Thymus (tissue), 11 donors: ENCODE data around the gene DLL1. TPM values are rescaled to one million over a fixed set of nuclear protein-coding genes. Genes with fewer than 3 reads are reported as not detected.

Experiments used
- DNase-seq, 9 donors: peaks; one replicate each; pipeline ENCODE4 v3.0.0-alpha.2; 2013; ENCODE audit warnings: low spot score in 9 of 9, low read depth in 6 of 9, missing footprints in 1 of 9
- H3K27ac ChIP-seq, 2 donors: one replicate each; pipeline ENCODE4 v1.5.1; 2013; ENCODE audit warnings: control low read depth in 1 of 2, low read depth in 1 of 2, low read length in 1 of 2, mild to moderate bottlenecking in 1 of 2, moderate library complexity in 1 of 2
- H3K27me3 ChIP-seq, 2 donors: one replicate each; pipeline ENCODE4 v1.5.1; 2013; ENCODE audit warnings: low read length in 1 of 2; ENCODE audit not compliant: control insufficient read depth in 2 of 2, insufficient read depth in 1 of 2
- H3K36me3 ChIP-seq, 2 donors: one replicate each; pipeline ENCODE4 v1.5.1; 2013; ENCODE audit warnings: low read length in 1 of 2, mild to moderate bottlenecking in 1 of 2, moderate library complexity in 1 of 2; ENCODE audit not compliant: control insufficient read depth in 2 of 2, insufficient read depth in 2 of 2
- H3K4me1 ChIP-seq, 2 donors: one replicate each; pipeline ENCODE4 v1.5.1; 2013; ENCODE audit warnings: low read length in 2 of 2; ENCODE audit not compliant: control insufficient read depth in 2 of 2, insufficient read depth in 2 of 2
- H3K4me3 ChIP-seq, 2 donors: one replicate each; pipeline ENCODE4 v1.5.1; 2013; ENCODE audit warnings: low read length in 2 of 2, control low read depth in 1 of 2, mild to moderate bottlenecking in 1 of 2
- H3K9me3 ChIP-seq, 2 donors: one replicate each; pipeline ENCODE4 v1.5.1; 2013; ENCODE audit warnings: low read length in 1 of 2, mild to moderate bottlenecking in 1 of 2; ENCODE audit not compliant: control insufficient read depth in 2 of 2, insufficient read depth in 1 of 2
- WGBS: extraction: QIAGEN DNeasy Blood & Tissue Kit; methylation state at CpG from one replicate; pipeline ENCODE4 v1.1.7; 2013; 5-methylcytosine and 5-hydroxymethylcytosine counted together
- polyA plus RNA-seq: library from polyadenylated mRNA; stranded (reverse); fragments of 200-250 nt; gene quantifications from one replicate; pipeline ENCODE4 v1.2.3, GENCODE V29; 2013
- total RNA-seq: library from RNA; stranded (reverse); fragments of 120-200 nt; gene quantifications from one replicate; pipeline ENCODE4 v1.2.4, GENCODE V29; 2013
- donor health status: healthy.

The DLL1 gene
- total and polyA plus RNA-seq, 2 donors, result 1.6 to 5.7 TPM

DNA sequence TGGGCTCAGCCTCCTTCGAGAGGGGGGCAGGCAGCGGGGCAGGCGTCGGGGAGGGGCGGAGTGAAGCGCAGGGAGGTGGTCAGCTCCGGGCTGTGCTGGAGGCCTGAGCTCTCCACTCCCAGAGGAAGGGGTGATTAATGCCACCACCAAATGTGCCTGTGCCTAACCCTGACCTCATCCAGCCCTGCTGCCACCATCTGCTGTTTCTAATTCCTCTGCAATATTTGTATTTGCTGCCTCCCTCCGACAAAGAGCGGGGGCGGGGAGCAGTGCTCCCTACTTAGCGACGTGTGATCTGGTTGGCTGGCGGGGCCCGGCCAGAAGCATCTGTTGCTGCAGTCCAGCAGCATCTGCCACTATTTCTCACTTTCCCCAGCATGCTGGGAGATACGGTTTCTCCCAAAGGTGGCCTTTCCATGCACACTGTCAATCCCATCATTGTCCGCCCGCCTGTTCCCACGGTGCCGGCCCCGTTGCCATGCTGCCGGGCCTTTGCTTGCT, 47.0 kb downstream of the DLL1 start:
- 84% methylated on average over 21 of the region's 21 CpGs for WGBS
- no peak overlapping the region for H3K4me3 ChIP-seq
- no peaks in the 10 kb centered on the region for H3K9me3 ChIP-seq
- no peak overlapping the region for H3K27ac ChIP-seq
- H3K4me1 ChIP-seq, result no peaks in the 10 kb centered on the region
- H3K27me3 ChIP-seq, result peaks cover 0 to 10% of the 10 kb centered on the region in 2 donors
- DNase-seq, result no peak
- no peaks in the 10 kb centered on the region for H3K36me3 ChIP-seq

DNA sequence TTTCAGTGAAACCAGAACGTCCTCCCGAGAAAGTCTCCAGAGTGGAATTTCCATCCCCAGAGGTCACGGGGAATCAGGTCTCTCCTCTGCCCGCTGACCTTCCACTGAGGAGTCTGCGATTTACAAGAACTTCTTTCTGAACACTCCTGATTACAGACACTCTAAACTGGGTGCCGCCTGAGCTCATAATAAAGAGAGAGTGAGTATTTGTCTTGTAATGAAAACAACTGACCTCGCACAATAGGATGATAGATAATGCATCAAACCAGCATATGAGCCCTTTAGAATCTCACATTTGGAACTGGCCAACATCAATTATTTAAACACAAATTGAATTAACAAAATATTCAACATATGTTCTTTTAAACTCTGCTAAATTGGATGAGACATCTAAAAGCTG, 47.5 kb downstream of the DLL1 start:
- no peak overlapping the region for H3K27ac ChIP-seq
- H3K4me1 ChIP-seq, result no peaks in the 10 kb centered on the region
- H3K27me3 ChIP-seq, result peaks cover 0 to 7% of the 10 kb centered on the region in 2 donors
- no peaks in the 10 kb centered on the region for H3K9me3 ChIP-seq
- H3K4me3 ChIP-seq, result no peak overlapping the region
- 92% methylated on average over 7 of the region's 7 CpGs for WGBS
- DNase-seq, result no peak
- no peaks in the 10 kb centered on the region for H3K36me3 ChIP-seq

DNA sequence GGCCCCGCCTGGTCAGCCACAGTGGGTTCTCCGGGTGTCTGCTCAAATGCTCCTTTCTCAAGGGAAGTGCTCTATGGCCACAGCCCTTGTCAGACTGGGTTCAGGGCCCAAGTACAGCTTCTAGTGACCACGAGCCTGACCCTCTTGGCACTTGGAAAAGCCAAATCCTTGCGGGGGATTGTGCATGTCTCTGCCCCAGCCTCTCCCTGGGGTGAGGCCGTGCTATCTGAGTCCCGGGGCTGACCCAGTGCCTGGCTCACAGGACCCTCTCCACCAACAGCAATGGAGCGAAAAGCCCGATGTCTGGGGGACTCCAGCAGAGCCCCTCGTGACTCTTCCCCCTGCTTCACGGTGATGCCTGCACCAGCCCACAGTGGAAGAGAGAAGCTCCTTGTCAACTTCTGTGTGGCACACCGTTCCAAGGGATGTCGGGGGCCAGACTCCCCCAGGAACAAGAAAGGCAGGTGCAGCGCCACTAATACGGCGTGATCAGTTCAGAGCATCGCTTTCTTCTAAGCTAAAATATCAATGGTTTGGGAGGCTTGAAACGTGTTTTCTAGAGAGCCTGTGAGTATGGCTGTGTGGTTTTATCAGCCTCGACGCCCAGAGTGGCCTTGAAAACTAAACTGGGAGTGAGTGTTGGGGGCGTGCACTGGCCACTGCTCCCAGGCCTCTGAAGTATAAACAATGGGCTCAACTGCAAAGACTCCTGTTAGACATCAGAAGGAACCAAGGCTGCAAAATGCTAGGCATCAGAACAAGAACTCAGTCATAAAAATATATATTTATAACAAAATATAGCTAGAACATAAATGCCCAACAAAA, 51.9 kb downstream of the DLL1 start:
- no peak for DNase-seq
- Histone ChIP-seq H3K27ac (no peak overlapping the region), H3K9me3 (peaks cover 0 to 5% of the 10 kb centered on the region in 2 donors), H3K4me3 (no peak overlapping the region), H3K27me3 (peaks cover 0 to 10% of the 10 kb centered on the region in 2 donors), H3K36me3 (no peaks in the 10 kb centered on the region), H3K4me1 (no peaks in the 10 kb centered on the region)
- WGBS, result 90% methylated on average over 20 of the region's 20 CpGs

DNA sequence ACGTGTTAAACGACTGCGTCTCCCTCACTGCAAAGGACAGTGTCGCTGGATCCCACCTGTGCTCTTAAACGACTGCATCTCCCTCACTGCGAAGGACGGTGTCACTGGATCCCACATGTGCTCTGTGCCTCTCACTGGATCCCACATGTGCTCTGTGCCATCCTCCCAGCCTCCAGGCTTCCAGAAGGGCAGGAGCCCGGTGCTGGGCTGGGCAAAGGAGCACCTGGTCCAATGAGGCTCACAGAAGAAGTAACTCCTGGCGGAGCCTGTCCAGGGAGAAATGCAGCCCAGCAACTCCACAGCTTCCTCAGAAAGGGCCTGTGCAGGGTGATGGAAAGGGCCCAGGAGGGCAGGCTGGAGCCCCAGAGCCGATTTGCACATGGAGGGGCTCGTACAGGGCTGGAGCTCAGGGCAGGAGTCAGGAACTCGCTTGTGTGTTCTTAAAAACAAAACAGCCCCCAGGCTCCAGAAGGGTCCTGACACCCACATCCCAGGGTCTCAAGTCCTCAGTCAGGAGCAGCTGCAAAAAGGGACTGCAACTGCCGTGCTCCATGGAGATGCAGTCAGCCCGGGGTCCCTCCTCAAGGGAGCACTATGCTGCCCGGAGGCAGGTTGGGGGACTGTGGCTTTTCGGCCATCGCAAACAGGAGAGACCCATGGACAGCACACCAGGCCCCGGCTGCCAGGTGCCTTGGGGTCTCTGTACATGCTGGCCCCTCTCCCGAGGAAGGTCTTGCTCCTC, 52.7 kb downstream of the DLL1 start:
- no peaks in the 10 kb centered on the region for H3K4me1 ChIP-seq
- no peak for DNase-seq
- H3K27ac ChIP-seq, result no peak overlapping the region
- H3K9me3 ChIP-seq, result peaks cover 0 to 5% of the 10 kb centered on the region in 2 donors
- H3K4me3 ChIP-seq, result no peak overlapping the region
- no peaks in the 10 kb centered on the region for H3K36me3 ChIP-seq
- 91% methylated on average over 19 of the region's 19 CpGs for WGBS
- H3K27me3 ChIP-seq, result peaks cover 0 to 8% of the 10 kb centered on the region in 2 donors

DNA sequence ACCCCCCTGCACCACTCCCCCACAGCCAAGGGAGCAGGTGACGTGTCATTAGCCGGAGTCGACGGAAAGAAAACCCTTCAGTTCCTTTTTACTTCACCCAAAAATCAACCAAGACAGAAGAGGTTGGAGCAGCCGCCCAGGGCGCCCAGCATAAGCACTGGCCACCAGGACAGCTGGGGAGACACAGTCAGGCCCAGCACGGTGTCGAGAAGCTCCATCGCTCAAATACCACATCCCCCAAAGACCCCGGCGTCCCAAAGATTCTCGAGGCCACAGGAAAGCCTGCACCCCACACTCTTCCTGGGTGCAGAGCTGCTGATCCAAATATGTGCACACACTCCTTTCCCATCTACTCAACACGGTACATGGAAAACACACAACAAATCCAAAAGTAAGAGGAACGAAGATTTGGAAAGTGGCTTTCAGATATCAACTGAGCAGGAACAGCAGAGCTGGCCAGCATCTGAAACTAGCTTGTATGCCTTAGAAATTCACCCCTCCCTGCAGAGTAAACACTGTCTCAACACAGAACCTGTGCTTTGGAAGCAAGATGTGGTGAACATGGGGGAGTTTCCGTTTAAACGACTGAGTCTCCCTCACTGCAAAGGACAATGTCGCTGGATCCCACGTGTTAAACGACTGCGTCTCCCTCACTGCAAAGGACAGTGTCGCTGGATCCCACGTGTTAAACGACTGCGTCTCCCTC, 54.6 kb downstream of the DLL1 start:
- H3K36me3 ChIP-seq, result no peaks in the 10 kb centered on the region
- peaks cover 0 to 5% of the 10 kb centered on the region in 2 donors for H3K9me3 ChIP-seq
- DNase-seq, result no peak
- peaks cover 0 to 8% of the 10 kb centered on the region in 2 donors for H3K27me3 ChIP-seq
- no peaks in the 10 kb centered on the region for H3K4me1 ChIP-seq
- 89% methylated on average over 24 of the region's 24 CpGs for WGBS
- H3K4me3 ChIP-seq, result no peak overlapping the region
- no peak overlapping the region for H3K27ac ChIP-seq

DNA sequence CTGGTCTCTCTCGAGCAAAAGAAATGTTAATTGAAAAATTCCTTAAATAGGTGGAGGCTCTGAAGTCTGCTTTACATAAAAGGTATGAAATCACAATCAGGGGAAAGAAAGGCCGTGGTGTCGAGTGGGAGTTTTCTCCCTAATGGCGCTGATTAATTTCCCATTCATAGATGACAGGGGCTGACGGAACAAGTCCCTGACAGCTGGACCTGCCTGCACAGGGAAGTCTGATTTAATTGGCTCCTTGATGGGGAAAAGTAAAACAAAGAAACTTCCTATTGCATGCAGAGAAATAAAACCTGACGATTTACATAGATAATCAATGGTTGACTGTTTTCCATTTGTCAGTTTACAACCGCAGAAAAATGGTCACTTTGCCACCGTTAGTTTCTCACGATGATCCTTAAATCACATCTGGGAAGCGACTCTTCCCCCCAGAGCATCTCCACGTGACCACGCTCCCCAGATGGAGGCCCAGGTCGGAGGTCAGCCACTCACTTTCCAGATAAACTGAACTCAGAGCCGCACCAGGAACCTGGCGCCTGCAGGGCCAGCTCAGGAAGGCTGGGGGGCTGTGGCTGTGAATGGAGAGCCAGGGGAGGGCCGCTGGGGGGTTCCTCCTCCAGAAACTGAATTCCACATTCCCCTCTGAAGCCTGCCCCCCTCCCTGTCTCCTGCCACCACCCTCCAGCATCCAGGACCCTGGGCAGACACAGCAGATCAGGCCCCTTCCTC, 55.3 kb downstream of the DLL1 start:
- Histone ChIP-seq H3K36me3 (no peaks in the 10 kb centered on the region), H3K9me3 (peaks cover 0 to 5% of the 10 kb centered on the region in 2 donors), H3K4me3 (no peak overlapping the region), H3K4me1 (no peaks in the 10 kb centered on the region), H3K27ac (no peak overlapping the region), H3K27me3 (peaks cover 0 to 8% of the 10 kb centered on the region in 2 donors)
- WGBS, result 92% methylated on average over 16 of the region's 16 CpGs
- DNase-seq, result no peak

DNA sequence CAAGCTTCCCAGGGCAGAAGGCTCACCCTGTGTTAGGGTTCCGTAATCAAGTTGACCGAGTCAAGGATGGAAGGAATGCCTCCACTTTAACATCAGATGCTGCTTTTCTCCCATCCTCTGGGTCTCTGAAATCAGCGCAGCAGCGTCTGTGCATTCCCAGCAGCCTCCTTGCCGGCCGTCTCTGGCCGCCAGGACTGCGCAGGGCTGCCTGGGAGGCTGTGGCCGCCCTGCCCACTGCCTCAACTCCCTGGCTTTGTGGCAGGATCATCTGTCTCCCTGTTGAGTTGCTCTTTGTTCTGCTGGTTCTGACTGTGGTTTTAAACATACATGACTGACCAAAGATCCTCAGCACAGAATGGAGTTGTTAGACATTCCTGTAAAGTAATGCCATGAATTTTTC, 56.5 kb downstream of the DLL1 start:
- no peak for DNase-seq
- Histone ChIP-seq H3K9me3 (peaks cover 0 to 5% of the 10 kb centered on the region in 2 donors), H3K27me3 (peaks cover 0 to 8% of the 10 kb centered on the region in 2 donors), H3K27ac (no peak overlapping the region), H3K36me3 (no peaks in the 10 kb centered on the region), H3K4me1 (no peaks in the 10 kb centered on the region), H3K4me3 (no peak overlapping the region)
- WGBS, result 96% methylated on average over 9 of the region's 9 CpGs

DNA sequence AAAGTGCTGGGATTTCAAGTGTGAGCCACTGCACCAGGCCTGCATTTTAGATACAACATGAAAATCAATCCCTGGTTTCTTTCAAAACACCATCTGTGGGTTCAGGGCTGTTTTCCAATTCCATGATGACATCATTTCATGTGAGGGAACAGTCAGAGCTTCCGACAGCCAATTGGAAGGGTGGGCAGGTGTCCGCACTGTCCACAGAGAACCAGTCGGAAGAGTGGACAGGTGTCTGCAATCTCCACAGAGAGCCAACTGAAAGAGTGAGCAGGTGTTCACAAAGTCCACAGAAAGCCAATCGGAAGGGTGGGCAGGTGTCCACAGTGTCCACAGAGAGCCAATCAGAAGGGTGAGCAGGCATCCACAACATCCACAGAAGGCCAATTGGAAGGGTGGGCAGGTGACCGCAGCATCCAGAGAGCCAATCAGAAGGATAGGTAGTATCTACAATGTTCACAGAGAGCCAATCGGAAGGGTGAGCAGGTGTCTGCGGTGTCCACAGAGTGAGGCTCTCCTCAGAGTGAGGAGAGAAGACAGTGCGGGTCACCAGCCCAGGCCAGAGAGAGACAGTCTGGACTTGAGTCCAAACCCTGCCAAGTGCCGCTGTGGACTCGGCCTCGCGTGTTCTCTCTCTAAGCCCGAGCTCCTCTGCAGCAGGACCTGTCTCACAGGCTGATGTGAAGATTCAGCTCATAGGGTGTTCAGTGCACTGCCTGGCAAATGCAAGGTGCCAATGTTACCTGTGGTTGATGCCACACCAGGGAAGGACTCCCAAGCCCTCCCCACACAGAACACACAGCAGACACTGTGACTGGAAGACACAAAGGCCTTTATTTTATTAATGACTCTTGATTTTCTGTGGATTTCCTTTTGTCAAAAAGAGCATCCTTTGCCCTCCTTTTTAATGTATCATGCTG, 57.3 kb downstream of the DLL1 start:
- WGBS, result 98% methylated on average over 13 of the region's 13 CpGs
- no peaks in the 10 kb centered on the region for H3K36me3 ChIP-seq
- DNase-seq, result no peak
- peaks cover 0 to 5% of the 10 kb centered on the region in 2 donors for H3K9me3 ChIP-seq
- H3K4me3 ChIP-seq, result no peak overlapping the region
- no peaks in the 10 kb centered on the region for H3K4me1 ChIP-seq
- H3K27me3 ChIP-seq, result peaks cover 0 to 8% of the 10 kb centered on the region in 2 donors
- H3K27ac ChIP-seq, result no peak overlapping the region
